Measurements from ENCODE around the gene PRSS38.
A peak's percentile ranks its signal among the peaks of the same experiment; 100 is the strongest.

PRSS38 gene

GRCh38 chr1:227886503-227886961, 71.1 kb downstream of the PRSS38 start:
- no peaks in the 10 kb centered on the region for H3K36me3 ChIP-seq
- peak in 1 of 2 donors; percentile 54 for DNase-seq
- peak overlapping the region; percentile 44 to 53 for H3K4me3 ChIP-seq
- intact Hi-C loops (cut with DNase I; ENCODE audit: low total_unique reads): no loop called here
- no peak for TF ChIP-seq CTCF (IDR thresholded peaks at IDR 0.05)
- H3K27ac ChIP-seq: peak overlapping the region in 1 of 2 donors; percentile 41
- H3K27me3 ChIP-seq: peaks cover 0 to 43% of the 10 kb centered on the region in 2 donors
- H3K4me1 ChIP-seq: peaks cover 0 to 27% (median 17%) of the 10 kb centered on the region in 4 donors
- H3K9me3 ChIP-seq: no peaks in the 10 kb centered on the region

- H3K27me3 ChIP-seq: peaks cover 0 to 43% of the 10 kb centered on the region in 2 donors
- DNase-seq: peak; percentile 54 to 68
- H3K4me3 ChIP-seq: peak overlapping the region; percentile 44 to 53
- peaks cover 0 to 27% (median 17%) of the 10 kb centered on the region in 4 donors for H3K4me1 ChIP-seq
- TF ChIP-seq CTCF (IDR thresholded peaks at IDR 0.05): no peak
- no peaks in the 10 kb centered on the region for H3K36me3 ChIP-seq
- H3K27ac ChIP-seq: peak overlapping the region; percentile 41 to 43
- intact Hi-C loops (cut with DNase I; ENCODE audit: low total_unique reads): no loop called here
- no peaks in the 10 kb centered on the region for H3K9me3 ChIP-seq
Measured at GRCh38 chr1:227886993-227887696, 71.7 kb downstream of the PRSS38 start.

GRCh38 chr1:227887697-227888403, 72.4 kb downstream of the PRSS38 start:
- peak; percentile 46 to 71 for DNase-seq
- Histone ChIP-seq H3K27ac (peak overlapping the region; percentile 41 to 43), H3K27me3 (peaks cover 0 to 43% of the 10 kb centered on the region in 2 donors), H3K9me3 (no peaks in the 10 kb centered on the region), H3K4me3 (peak overlapping the region; percentile 44 to 53), H3K36me3 (no peaks in the 10 kb centered on the region), H3K4me1 (peaks cover 0 to 27% (median 17%) of the 10 kb centered on the region in 4 donors)
- intact Hi-C loops (cut with DNase I; ENCODE audit: low total_unique reads): no loop called here
- TF ChIP-seq CTCF (IDR thresholded peaks at IDR 0.05): no peak

GRCh38 chr1:227888404-227889046, 73.0 kb downstream of the PRSS38 start:
- Histone ChIP-seq H3K36me3 (no peaks in the 10 kb centered on the region), H3K9me3 (no peaks in the 10 kb centered on the region), H3K4me3 (no peak overlapping the region), H3K27ac (no peak overlapping the region), H3K27me3 (peaks cover 0 to 43% of the 10 kb centered on the region in 2 donors), H3K4me1 (peaks cover 0 to 31% (median 17%) of the 10 kb centered on the region in 4 donors)
- no peak for TF ChIP-seq CTCF (IDR thresholded peaks at IDR 0.05)
- peak in 1 of 2 donors; percentile 61 for DNase-seq
- intact Hi-C loops (cut with DNase I; ENCODE audit: low total_unique reads): no loop called here

- DNase-seq: peak in 1 of 2 donors; percentile 55
- Histone ChIP-seq H3K4me1 (peaks cover 0 to 36% (median 17%) of the 10 kb centered on the region in 4 donors), H3K4me3 (no peak overlapping the region), H3K27ac (no peak overlapping the region), H3K9me3 (no peaks in the 10 kb centered on the region), H3K27me3 (peaks cover 0 to 36% of the 10 kb centered on the region in 2 donors), H3K36me3 (no peaks in the 10 kb centered on the region)
- intact Hi-C loops (cut with DNase I; ENCODE audit: low total_unique reads): no loop called here
- TF ChIP-seq CTCF (IDR thresholded peaks at IDR 0.05): no peak
Measured at GRCh38 chr1:227889047-227889862, 73.8 kb downstream of the PRSS38 start.
